Left kidney (tissue), 2 donors: Measurements from ENCODE around the gene PRKD2. TPM values are rescaled to one million over a fixed set of nuclear protein-coding genes. Genes with fewer than 3 reads are reported as not detected.

ENCODE experiments used
- DNase-seq: peaks from one replicate; pipeline ENCODE4 v3.0.0-alpha.2; 2013
- polyA plus RNA-seq: library from polyadenylated mRNA; unstranded; fragments of 120-200 nt; gene quantifications from one replicate; pipeline ENCODE4 v1.2.1, GENCODE V29; 2013; ENCODE audit not compliant: insufficient read length

Gene PRKD2
- polyA plus RNA-seq, 1 donor: 39.6 TPM

GRCh38 chr19:46661735-46662592 is 55.0 kb downstream of the PRKD2 start:
- peak; percentile 77 for DNase-seq

DNA sequence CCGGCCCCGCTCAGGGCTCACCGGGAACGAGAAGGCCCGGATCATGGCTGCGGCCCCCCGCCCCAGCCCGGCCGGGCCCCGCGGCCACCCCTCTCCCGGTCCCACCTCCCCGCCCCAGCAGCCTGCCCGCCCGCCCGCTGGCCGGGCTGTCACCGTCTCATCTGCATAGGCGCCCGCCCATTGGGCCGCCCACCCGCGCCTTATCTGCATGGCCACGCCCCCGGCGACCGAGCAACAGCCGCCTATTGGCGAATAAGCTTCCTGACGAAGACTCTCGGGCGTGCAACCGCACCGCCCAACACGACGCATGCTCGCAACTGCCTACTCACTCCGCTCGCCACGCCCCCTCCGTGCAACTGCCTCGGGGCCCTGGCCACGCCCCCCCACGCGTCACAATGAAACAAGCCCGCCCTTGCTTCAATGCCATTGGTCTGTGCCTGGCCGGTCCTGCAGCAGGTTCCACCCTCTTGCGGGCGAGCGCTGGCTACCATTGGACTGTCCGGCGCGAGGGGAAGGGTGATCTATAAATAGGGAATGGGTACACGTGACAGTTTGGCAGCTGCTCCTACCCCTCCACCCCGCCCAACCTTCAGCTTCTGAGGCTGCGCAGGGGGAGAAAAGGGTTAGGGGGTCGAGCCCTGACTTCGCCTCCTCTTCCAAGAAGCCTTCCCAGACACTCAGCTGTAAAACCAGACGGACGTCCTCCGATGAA is 55.7 kb downstream of the PRKD2 start, which contains the start of gene DACT3:
TSS of gene DACT3 (minus strand) at position 163 of the 712 bp plus-strand sequence. CDS start at position 45, 118 bp downstream.
- DNase-seq: peak; percentile 100

DNA sequence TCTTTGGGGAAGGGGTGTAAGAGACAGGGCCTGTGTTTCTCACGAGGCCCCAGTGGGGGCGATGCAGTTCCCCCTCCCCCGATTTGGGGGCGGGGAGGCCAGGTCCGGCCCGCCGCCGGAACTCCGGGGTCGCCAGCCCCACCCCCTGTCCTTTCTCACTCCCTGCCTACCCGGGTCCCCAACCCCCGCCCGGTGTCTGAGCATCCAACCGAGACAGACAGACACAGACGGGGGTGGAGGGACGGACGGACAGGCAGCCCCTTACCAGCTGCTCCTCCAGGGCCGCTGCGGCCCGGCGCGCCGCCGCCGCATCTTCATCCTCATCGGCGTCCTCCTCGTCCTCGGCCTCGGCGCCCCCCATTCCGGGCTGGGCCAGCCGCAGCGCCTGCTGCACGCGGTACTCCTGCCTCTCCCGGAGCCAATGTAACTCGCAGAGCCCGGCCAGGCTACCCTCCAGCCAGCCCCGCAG is 56.3 kb downstream of the PRKD2 start:
- DNase-seq: peak; percentile 27

GRCh38 chr19:46660008-46660517 is 56.9 kb downstream of the PRKD2 start:
- DNase-seq: peak; percentile 76

DNA sequence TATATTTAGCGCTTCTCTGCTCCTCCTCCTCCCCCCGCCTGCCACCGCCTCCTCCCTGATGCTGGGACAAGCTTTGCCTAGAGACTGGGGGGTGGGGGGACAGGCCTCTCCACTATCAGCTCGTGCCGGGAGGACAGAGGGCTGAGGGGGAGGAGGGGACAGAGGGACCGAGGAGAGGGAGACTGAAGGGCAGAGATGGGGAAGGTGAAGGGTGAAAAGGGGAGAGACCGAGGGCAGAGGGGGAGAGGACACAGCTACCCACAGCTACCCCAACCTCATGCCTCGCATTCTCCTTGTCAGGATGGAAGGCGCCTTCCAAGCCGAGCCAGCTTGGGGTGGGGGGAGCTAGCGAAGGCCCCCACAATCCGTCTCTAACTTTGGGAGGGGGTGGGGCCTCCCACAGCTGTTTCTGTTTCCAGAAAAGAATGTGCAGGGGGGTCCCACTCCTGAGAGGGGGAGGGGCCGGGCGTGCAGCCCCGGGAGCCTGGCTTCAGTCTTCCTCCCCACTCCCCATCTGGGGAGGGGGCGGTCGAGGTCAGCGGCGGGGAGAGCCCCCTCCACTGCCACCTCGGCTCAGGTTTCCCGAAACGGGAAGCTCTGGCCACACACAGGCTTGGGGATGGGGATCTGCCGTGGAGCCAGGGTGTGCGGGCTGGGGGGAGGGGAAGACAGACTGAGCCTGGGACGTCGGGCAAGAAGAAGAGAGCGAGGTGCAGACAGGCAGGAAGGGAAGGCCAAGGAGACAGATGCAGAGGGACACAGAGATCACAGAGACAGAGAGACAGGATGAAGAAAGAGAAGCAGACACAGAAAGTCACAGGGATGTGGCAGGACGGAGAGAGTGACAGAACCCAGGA is 57.5 kb downstream of the PRKD2 start:
- peak; percentile 68 for DNase-seq

DNA sequence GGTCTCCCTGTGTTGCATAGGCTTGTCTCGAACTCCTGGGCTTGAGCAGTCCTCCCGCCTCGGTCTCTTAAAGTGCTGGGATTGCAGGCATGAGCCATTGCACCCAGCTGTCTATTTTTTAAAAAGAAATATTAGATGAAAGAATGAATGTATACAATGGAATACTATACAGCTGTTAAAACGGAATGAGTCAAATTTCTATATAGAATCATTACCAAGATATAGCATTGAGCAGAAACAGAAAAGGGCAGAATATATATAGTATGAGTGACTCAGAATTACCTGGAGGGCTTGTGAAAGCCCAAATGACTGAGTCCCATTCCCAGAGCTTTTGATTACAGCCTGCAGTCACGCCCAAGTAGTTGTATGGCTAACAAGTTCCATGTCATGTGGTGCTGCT is 60.4 kb downstream of the PRKD2 start:
- no peak for DNase-seq

GRCh38 chr19:46654621-46655152 is 62.2 kb downstream of the PRKD2 start:
- DNase-seq: no peak

- no peak for DNase-seq
Measured at GRCh38 chr19:46650445-46650844, 66.5 kb downstream of the PRKD2 start.

- no peak for DNase-seq
Measured at GRCh38 chr19:46648961-46649960, 67.7 kb downstream of the PRKD2 start.

DNA sequence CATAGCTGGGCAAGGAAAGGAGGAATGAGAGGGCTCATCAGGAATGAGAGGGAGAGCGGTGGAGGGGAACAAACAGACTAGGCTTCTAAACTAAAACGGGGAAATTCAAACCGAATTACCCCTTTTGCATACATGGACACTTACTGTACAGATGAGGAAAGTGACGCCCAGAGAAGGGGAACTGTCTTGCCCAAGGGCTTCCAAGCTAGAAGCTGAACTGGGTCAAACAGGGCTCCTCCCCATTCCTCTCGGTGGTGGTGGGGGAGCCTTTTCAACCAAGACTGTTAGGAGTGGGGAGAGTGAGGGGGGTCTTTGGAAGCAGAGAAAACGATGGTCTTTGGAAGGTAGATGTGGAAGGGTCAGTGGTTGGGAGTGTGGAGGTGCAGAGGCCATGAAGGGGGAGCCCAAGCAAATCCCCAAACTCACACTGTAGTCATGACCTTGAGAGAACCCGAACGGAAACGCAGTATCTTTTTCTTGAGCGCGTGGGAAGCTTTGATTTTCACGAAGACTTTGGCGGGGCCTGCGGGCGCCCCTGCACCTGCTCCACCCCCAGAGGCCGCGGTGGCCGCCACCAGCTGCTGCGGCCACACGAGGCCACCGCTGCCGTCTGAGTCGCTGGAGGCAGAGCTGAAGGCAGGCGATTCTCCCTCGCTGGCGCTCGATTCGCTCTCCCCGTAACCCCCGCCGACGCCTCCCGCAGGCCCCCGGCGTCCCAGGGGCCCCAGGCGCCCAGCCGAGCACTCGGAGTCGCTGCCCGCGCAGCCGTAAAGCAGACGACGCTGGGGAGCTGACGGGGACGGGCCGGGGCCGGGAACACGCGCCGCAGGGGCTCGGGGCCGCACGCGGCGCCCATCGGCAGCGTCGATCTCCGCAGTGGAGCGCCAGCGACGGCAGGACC is 68.6 kb downstream of the PRKD2 start:
- no peak for DNase-seq

GRCh38 chr19:46646402-46646801 is 70.5 kb downstream of the PRKD2 start:
- DNase-seq: no peak

GRCh38 chr19:46644720-46645119 is 72.2 kb downstream of the PRKD2 start:
- no peak for DNase-seq

DNA sequence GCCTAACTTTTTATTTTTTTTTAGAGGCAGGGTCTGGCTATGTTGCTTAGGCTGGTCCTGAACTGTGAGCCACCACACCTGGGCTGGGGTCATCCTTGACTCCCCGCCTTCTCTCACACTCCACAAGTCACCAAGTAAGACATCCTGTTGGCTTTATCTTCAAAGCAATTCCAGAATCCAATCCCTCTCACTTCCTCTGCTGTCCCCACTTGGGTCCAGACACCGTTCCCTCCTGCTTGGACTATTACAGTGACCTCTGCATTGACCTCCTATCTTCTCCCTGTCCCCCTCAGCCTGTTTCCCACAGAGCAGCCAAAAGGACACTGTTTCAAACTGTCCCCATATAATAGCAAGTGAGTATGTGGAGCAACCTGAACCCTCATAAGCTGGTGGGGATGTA is 76.3 kb downstream of the PRKD2 start:
- DNase-seq: no peak

DNA sequence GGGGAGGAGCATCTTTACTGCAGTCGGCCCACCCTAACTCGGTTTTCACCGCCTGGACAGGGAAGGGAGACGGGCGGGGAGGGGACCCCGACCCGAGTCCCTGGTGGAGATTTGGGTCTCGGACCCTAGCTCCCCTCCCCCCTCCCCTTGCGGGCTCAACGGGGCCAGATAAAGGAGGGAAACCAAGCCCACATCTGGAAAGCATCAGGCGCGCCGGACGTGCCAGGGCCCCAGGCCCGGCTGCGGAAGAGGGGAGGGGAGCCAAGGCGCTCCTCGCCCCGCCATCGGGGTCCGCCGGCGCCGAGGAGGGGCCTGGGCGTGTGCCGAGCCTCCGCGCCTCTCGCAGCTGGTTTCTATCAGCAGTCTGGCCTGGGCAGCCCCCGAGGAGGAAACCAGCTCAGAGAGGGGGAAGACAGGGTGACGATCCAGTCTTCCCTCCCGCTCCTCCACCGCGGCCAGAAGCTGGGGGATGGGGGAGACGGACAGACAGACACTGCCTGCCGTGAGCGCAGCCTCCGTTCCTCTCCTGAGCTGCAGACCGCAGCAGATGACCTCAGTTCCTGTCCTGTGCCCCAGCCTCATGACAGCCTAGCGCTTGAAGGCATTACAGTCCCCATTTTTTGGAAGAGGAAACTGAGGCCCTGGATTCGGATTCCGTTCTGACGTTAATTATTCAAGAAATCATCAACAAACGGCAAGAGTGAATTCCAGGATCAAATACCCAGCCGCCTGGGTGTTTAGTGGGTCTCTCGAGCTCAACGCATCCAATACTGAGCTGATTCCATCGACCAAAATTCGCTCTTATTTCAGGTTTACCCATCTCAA is 77.3 kb downstream of the PRKD2 start:
- DNase-seq: peak; percentile 83

GRCh38 chr19:46637224-46637623 is 79.7 kb downstream of the PRKD2 start:
- DNase-seq: no peak

- DNase-seq: no peak
Measured at GRCh38 chr19:46635920-46636761, 80.8 kb downstream of the PRKD2 start, which contains the start of gene GNG8. GNG8 (minus strand) TSS chr19:46636202; CDS start chr19:46634682, 1,520 bp downstream.

- DNase-seq: no peak
Measured at GRCh38 chr19:46634656-46635218, 82.2 kb downstream of the PRKD2 start.
